Measurements from ENCODE around the gene MKX. TPM values are rescaled to one million over a fixed set of nuclear protein-coding genes. Genes with fewer than 3 reads are reported as not detected.
A peak's percentile ranks its signal among the peaks of the same experiment; 100 is the strongest.

Gene MKX
- total and polyA plus RNA-seq, 12 donors = 0.09 to 0.53 (median 0.24) TPM; not detected in 2

- Histone ChIP-seq H3K27ac (no peak overlapping the region), H3K4me1 (no peaks in the 10 kb centered on the region), H3K27me3 (peaks cover 0 to 6% (median 0%) of the 10 kb centered on the region in 7 donors), H3K4me3 (no peak overlapping the region), H3K9me3 (no peaks in the 10 kb centered on the region), H3K36me3 (no peaks in the 10 kb centered on the region)
- DNase-seq (no peak), ATAC-seq (no peak)
- 38 to 75% methylated on average over 1 of the region's 1 CpG for WGBS, 2 donors
- intact Hi-C loops (cut with DNase I) = no loop called here
- TF ChIP-seq CTCF (IDR thresholded peaks at IDR 0.05) = peak in 2 of 9 donors; percentile 3 to 15
These were observed 21.3 kb downstream of the MKX start for GRCh38 chr10:27724287-27724686.

GRCh38 chr10:27723436-27723835 lies 22.2 kb downstream of the MKX start:
- DNase-seq (no peak), ATAC-seq (no peak)
- Histone ChIP-seq H3K9me3 (no peaks in the 10 kb centered on the region), H3K27me3 (peaks cover 0 to 14% (median 0%) of the 10 kb centered on the region in 7 donors), H3K27ac (no peak overlapping the region), H3K4me3 (no peak overlapping the region), H3K36me3 (no peaks in the 10 kb centered on the region), H3K4me1 (no peaks in the 10 kb centered on the region)
- TF ChIP-seq CTCF (IDR thresholded peaks at IDR 0.05) = no peak
- intact Hi-C loops (cut with DNase I) = no loop called here

GRCh38 chr10:27720529-27720928 lies 25.1 kb downstream of the MKX start:
- no peak for DNase-seq
- TF ChIP-seq CTCF (IDR thresholded peaks at IDR 0.05) = no peak
- intact Hi-C loops (cut with DNase I) = no loop called here
- Histone ChIP-seq H3K27ac (no peak overlapping the region), H3K9me3 (no peaks in the 10 kb centered on the region), H3K4me3 (no peak overlapping the region), H3K36me3 (no peaks in the 10 kb centered on the region), H3K27me3 (peaks cover 0 to 15% (median 0%) of the 10 kb centered on the region in 7 donors), H3K4me1 (peaks cover 0 to 5% (median 0%) of the 10 kb centered on the region in 9 donors)
- no peak for ATAC-seq
- whole genome bisulfite sequencing, 2 donors = 83 to 96% methylated on average over 1 of the region's 1 CpG

- WGBS, 2 donors = 76 to 79% methylated on average over 3 of the region's 3 CpGs
- H3K9me3 ChIP-seq = no peaks in the 10 kb centered on the region
- H3K27ac ChIP-seq = no peak overlapping the region
- H3K36me3 ChIP-seq = no peaks in the 10 kb centered on the region
- DNase-seq (no peak), ATAC-seq (no peak)
- peaks cover 0 to 19% (median 7%) of the 10 kb centered on the region in 9 donors for H3K4me1 ChIP-seq
- peaks cover 0 to 15% (median 0%) of the 10 kb centered on the region in 7 donors for H3K27me3 ChIP-seq
- intact Hi-C loops (cut with DNase I) = no loop called here
- TF ChIP-seq CTCF (IDR thresholded peaks at IDR 0.05) = no peak
- H3K4me3 ChIP-seq = no peak overlapping the region
These were observed 26.6 kb downstream of the MKX start for GRCh38 chr10:27719052-27719451.
